Forelimb muscle (tissue), 1 donor: ENCODE data around the gene TPSAB1. TPM values are rescaled to one million over a fixed set of nuclear protein-coding genes. Genes with fewer than 3 reads are reported as not detected.
"Not testable (repeated sequence)": the region's sequence is repeated elsewhere in the genome, so short reads cannot be mapped to it uniquely, and the experiment has no call there.

Experiments used
- DNase-seq: peaks from one replicate; pipeline ENCODE4 v3.0.0-alpha.2; 2013; ENCODE audit warnings: low read depth
- polyA plus RNA-seq: library from polyadenylated mRNA; unstranded; fragments of 120-200 nt; gene quantifications from one replicate; pipeline ENCODE4 v1.2.1, GENCODE V29; 2013; ENCODE audit not compliant: insufficient read length

The TPSAB1 gene
- polyA plus RNA-seq, 1 donor = 1.2 TPM

DNA sequence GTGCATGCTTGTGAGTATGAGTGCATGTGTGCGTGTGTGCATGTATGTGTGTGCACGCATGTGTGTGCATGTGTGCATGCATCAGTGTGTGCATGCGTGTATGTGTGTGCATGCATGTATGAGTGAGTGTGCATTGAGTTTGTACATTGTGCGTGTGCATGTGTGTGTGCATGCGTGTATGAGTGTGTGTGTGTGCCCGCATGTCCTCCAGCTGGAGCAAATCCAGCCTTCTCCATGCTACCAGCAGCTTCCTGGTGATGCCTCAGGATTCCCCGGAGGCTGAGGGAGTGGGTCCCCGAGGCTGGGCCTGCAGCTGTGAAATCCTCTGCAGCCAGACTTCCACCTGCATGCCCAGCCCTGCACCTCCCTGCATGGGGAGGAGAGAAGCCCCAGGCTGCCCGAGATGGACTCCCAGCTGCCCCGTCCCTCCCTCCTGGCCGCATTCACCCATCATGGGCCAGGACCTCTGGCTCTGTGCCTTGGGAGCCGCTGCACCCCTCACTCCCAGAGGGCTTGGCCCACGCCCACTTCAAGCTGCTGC is 24.7 kb downstream of the TPSAB1 start:
- no peak for DNase-seq

DNA sequence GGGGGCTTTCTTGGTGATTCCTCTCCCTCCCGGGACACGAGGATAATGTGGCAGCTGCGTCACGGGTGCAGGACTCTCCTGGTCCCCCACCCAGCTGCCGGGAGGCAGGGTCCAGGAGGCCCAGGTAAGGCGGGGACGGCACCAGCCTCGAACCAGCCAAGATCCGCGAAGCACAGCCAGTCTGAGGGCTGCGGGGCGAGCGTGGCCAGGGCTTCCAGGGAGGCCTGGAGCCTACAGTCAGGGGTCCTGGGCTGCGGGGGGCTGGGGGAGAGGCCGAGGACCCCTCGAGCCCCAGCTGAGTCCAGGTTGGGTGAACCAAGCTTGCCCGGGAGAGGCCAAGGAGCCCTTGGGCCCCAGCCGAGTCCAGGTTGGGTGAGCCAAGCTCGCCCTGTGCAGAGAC is 25.3 kb downstream of the TPSAB1 start:
- DNase-seq = no peak

GRCh38 chr16:1269418-1269817 is 28.9 kb downstream of the TPSAB1 start:
- not testable (repeated sequence) for DNase-seq

DNA sequence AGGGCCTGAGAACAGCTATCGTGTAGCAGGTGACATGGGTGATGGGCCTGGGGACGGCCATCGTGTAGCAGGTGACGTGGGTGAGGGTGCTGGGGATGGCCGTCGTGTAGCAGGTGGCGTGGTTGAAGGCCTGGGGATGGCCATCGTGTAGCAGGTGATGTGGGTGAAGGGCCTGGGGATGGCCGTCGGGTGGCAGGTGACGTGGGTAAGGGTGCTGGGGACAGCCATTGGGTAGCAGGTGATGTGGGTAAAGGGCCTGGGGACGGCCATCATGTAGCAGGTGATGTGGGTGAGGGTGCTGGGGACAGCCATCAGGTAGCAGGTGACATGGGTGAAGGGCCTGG is 30.8 kb downstream of the TPSAB1 start:
- no peak for DNase-seq

- DNase-seq = not testable (repeated sequence)
Measured at GRCh38 chr16:1271724-1272413, 31.4 kb downstream of the TPSAB1 start.

DNA sequence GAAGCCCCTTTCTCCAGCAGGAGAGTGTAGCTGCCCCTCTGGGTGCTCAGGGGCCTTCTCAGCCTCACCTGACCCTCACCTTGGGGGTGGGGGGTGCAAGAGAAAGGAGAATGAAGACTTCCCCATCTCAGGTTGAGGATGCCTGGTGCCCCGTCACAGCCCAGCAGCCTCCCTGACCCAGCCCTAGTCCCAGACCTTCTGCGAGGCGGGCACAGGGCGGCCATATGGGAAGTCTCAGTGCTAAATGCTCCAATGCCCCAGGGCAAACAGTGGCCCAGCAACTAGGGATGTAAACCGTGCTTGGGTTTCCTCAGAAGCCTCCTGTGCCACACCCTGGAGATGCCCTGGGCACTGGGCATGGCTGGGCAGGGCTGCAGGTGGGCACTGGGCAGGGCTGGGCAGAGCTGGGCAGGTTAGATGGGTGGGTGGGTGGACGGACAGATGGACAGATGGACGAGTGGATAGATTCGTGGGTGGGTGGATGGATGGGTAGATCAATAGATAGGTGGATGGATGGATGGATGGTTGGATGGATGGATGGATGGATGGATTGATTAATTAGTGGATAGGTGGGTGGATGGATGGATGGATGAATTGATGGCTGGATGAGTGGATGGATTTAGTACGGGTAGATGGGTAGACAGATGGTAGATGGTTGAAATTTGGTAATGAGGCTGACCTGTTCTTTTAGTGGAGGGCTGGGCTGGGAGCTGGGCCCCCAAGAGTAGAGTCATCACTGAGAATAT is 32.1 kb downstream of the TPSAB1 start:
- DNase-seq = no peak

DNA sequence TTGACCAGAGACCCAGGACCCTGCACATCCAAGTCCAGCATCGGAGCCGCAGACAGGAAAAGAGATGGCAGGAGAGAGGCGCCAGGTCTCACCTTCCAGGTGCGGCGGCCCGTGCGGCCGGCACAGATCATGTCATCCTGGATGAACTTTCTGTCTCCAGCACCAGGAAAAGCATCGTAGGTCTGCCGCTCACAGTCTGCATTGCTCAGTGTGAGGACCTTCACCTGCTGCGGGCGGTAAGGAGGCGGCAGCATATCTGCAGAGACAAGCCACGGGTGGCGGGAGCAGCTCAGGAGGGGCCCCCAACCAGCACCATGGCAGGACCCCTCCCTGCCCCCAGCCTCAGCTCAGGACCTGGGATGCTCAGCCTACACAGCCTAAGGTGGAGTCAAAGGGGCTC is 33.3 kb downstream of the TPSAB1 start:
- no peak for DNase-seq

DNA sequence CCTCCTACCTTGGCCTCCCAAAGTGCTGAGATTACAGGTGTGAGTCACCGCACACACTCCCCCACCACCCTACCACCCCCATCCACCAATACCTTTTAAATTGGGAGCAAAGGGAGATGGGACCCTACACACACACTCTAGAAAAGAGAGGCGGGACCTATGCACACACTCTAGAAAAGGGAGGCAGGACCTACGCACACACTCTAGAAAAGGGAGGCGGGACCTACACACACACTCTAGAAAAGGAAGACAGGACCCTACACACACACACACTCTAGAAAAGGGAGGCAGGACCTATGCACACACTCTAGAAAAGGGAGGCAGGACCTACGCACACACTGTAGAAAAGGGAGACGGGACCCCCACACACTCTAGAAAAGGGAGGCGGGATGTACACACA is 34.3 kb downstream of the TPSAB1 start:
- DNase-seq = no peak

DNA sequence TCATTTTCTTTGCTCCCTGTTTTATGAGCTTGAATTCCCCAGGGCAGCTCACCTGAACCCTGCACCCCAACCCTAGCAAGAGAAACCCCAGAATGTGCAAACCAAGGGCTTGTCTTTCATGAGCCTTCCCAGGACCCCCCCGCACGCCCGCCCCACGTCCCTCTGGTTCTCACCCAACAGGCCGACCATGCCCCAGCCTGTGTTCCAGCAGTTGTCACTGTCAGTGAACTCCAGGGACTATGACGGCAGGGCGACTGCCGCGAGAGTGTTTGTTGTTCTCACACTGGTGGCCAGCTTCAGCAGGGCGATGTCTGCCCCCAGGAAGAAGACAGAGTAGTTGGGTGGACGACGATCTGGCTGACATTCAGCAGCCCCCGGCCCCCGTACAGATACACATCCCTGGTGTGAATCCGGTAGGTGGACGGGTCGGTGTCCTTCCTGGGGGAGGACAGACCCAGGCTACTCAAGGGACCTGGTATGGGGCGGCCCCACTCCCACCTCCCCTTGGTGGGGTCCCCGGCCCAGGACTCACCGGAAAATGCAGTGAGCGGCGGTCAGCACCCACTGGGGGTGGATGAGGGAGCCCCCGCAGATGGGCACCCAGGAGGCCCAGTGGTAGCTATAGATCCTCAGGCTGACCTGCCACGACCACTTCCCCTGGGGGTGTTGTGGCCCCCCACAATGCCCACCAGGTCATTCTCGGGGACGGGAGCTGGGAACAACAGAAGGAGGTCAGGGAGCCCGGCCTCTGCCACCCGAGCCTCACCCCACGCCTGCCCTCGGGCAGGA is 35.5 kb downstream of the TPSAB1 start:
- DNase-seq = no peak

DNA sequence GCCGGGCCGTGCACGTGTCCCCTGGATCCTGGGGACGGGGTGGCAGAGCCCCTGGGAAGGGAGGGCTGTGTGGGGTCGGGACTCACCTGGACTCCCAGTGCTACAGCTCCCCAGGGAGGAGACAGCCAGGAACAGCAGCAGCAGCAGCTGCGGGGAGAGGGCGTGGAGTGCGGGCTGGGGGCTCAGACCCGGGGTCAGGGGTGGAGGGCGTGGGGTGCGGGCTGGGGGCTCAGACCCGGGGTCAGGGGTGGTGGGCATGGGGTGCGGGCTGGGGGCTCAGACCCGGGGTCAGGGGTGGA is 36.0 kb downstream of the TPSAB1 start:
- DNase-seq = no peak

DNA sequence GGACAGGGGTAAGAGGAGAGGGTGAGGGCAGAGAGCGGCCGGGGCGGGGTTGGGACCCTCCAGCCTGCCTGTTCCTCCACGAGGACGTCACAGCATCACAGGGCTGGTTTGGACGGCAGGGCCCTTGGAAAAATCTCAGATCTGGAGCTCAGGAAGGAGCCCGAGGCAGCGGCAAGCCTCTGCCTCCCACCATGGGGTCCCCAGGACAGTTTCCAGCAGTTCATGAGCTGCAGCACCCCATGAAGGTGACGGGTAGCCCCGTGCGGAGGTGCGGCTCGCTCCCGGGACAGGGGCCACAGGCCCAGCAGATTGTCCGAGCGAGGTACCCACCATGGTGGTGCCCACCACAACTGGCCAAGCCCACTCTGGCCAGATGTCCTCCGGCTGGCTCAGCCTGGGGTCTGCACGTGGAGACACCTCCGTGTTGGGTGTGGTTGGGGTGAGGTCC is 36.7 kb downstream of the TPSAB1 start:
- DNase-seq = no peak

DNA sequence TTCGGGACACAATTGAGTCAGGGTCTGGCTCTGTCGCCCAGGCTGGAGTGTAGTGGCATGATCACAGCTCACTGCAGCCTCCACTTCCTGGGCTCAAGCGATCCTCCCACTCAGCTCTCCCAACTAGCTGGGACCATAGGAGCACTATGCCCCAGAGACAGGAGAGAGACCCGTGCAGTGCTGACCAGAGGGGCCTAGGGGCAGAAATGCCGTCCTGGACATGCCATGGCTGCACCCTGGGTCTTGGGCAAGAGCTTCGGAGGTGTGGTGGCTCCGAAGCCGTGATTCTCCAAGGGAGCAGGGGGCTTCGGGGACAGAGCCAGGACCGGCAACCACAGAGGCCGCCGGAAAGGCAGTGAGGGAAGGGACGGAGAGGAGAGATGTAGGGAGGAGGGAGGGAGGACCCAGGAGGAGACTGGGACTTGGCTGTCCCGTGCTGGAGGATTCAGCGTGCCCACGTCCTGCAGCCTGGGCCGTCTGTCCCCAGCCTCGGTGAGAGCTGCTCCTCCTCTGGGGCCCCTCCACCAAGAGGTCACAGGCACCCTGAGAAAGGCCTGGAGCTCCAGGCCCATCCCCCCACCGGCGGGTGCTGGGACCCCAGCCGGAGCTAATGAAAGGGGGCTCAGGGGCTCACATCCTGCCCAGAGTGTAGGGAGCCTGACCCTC is 37.2 kb downstream of the TPSAB1 start:
- no peak for DNase-seq

GRCh38 chr16:1278477-1278876 is 38.0 kb downstream of the TPSAB1 start:
- DNase-seq = no peak

GRCh38 chr16:1279081-1279944 is 38.8 kb downstream of the TPSAB1 start:
- no peak for DNase-seq

DNA sequence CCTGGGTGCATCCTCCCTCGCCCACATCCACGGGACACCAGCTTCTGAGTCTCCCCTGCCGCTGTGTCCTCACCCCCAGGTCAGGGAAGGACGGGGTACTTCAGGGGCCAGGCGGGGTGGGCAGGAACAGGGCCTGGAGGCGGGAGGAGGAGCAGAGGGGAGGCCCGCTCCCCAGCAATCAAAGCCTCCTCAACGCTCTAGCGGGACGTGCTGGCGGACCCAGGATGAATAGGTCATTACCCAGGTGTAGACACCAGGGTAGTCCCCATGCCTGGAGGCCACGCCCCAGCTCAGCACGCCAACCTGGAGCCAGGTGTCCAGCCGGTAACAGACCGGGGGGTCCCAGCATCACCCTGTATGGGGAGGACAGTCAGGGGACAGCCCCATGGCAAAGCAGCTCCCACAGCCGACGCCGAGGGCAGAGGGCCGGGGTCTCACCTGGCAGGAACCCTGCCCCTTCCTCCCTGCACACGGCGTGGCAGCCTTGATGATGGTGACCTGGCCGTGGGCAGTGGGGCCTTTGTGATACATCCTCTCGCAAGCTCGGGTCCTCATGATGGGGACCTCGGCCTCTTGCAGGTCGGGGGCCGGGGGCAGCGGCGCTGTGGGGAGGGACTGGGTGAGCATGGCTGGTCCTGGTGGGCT is 39.6 kb downstream of the TPSAB1 start:
- DNase-seq = no peak

DNA sequence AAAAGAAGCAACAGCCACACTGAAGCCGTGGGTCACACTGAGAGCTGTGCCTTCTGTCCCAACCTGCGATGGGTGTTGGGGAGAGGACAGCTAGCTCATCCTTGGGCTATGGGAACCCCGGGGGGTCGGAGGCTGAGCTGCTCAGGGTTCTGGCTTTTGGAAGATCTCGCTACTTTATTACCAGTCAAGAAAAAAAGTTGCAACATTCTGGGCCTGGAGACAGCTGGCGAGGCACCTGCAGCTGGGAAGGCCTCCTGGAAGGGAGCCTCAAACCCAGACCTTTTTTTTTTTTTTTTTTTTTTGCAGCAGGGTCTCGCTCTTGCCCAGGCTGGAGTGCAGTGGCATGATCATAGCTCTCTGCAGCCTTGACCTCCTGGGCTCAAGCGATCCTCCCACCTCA is 40.3 kb downstream of the TPSAB1 start:
- DNase-seq = no peak

DNA sequence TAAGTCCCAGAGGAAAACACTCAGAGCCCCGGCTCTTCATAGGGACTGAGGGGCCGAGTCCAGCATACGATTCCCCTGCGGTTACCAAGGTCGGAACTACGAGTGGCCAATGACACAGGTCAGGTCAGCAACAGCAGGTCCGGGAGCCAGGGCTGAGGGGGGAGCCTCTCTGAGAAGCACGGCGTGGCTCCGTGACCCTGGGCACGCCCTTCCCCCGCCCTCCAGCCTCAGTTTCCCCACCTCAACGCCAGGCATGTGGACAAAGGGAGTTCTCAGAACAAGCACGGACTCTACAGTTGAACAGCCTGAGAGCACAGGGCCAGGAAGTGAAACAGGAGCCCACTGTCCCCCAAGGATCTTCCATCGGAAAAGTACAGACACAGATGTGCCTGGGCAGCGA is 41.0 kb downstream of the TPSAB1 start:
- no peak for DNase-seq

GRCh38 chr16:1282324-1282973 is 41.9 kb downstream of the TPSAB1 start:
- DNase-seq = no peak

GRCh38 chr16:1283296-1283695 is 42.8 kb downstream of the TPSAB1 start:
- DNase-seq = no peak

DNA sequence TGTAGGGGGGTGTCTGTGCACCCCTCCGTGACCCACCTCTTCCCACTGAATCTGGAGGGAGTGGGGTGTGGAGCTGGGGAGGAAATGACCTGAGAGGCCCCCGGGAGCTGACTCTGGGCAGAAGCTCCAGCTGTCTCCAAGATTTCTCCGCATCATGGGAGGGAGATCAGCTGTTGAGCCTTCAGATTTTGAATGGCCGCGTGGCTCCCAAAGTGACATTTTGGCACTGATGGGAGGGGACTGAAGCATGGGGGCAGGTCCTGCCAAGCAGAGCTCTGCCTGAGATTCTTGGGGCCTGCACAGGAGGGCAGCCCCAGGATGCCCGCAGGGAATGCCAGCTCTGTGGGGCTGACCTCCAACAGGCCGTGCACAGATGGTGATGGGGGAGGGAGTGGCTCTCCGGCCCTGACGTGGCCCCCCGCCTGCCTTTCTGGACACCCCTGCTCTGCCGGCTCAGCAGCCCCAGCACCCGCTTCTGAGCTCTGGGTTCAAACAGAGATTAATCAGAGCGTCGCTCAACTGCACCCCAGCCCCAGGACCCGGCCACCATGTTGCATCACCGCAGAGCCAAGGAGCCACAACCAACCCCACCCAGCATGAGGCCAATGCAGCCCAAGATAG is 43.6 kb downstream of the TPSAB1 start:
- DNase-seq = no peak
